Activated T-helper 1 cell treated with anti-CD3 and anti-CD28 coated beads, Interleukin-12 subunit alpha, Interleukin-12 subunit beta, Interleukin-2, Interleukin-4 antibody, amounts not matched to agents 30 ng/mL and 10 ng/mL and 1 ng/mL, durations not matched to agents 14 hours and 24 hours and 36 hours (primary cell): ENCODE data around the gene FNDC3A. TPM values are rescaled to one million over a fixed set of nuclear protein-coding genes. Genes with fewer than 3 reads are reported as not detected.

ENCODE experiments used
- DNase-seq: peaks from one replicate; pipeline ENCODE4 v3.0.0; 2021; ENCODE audit warnings: low spot score
- H3K27ac Mint-ChIP-seq: one replicate; pipeline ENCODE4 v1.8.0; 2021; ENCODE audit warnings: mild to moderate bottlenecking, mixed read lengths
- H3K27me3 Mint-ChIP-seq: one replicate; pipeline ENCODE4 v1.8.0; 2022; ENCODE audit warnings: mild to moderate bottlenecking, moderate library complexity, mixed read lengths; ENCODE audit not compliant: insufficient read depth
- H3K36me3 Mint-ChIP-seq: one replicate; pipeline ENCODE4 v1.8.0; 2021; ENCODE audit warnings: low read depth, mixed read lengths
- H3K4me1 Mint-ChIP-seq: one replicate; pipeline ENCODE4 v1.8.0; 2021; ENCODE audit warnings: low read depth, mixed read lengths
- H3K4me3 Mint-ChIP-seq: one replicate; pipeline ENCODE4 v1.8.0; 2021; ENCODE audit warnings: mild to moderate bottlenecking, moderate library complexity, mixed read lengths
- H3K9me3 Mint-ChIP-seq: one replicate; pipeline ENCODE4 v1.8.0; 2021; ENCODE audit warnings: mixed read lengths
- intact Hi-C: fragments of 100-400 bp; cut with micrococcal nuclease; formaldehyde crosslinking; loops from one replicate; pipeline ENCODE4 v1.15.1; 2024
- total RNA-seq: library from RNA; stranded (reverse); gene quantifications from 2 replicates; pipeline ENCODE4 v1.2.3, GENCODE V29; 2022

Gene FNDC3A
- total RNA-seq, 1 donor from 2014 or later = 26.9 TPM

GRCh38 chr13:49256841-49257240 lies 281.1 kb downstream of the FNDC3A start:
- peak overlapping the region; percentile 42 for H3K4me3 Mint-ChIP-seq
- H3K36me3 Mint-ChIP-seq = peaks cover 51% of the 10 kb centered on the region
- intact Hi-C loops = no loop called here

DNA sequence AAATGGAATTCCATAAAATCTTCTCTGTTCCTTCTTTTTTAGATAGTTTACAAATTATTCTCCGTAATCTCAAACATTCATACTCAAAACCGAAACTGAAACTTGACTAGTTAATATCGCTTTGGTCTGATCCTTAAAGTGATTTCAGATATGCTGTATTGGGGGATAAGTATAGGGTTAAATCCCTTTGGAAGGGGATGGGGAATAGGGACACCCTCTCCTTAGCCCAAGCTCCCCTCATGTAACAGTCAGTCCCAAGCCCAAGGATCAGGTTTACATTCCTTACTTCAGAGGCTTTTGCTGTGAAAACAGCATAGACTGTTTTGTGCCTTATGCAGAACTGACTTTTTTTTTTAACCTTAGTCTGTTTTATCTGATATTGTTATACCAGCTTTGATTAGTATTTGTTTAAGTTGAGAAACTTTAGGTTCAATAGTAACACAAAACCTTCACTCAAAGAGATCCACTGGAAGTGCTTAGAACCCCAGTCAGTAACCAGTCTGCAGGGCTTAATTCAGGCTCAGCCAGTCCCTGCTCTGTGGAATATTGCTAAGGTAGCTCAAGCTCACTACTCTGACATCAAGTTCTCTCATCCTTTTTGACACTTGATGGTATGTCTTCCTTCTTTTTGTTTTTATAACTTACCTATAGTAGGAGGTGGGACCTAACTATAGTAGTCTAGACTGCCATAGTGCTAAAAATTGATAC lies 282.5 kb downstream of the FNDC3A start:
- no peak for DNase-seq
- Mint-ChIP-seq H3K36me3 (peaks cover 50% of the 10 kb centered on the region), H3K4me3 (peak overlapping the region; percentile 86)

More at GRCh38 chr13:49256841-49257240, 281.1 kb downstream of the FNDC3A start:
- DNase-seq = no peak
- Mint-ChIP-seq H3K4me1 (peaks cover 53% of the 10 kb centered on the region), H3K9me3 (no peaks in the 10 kb centered on the region), H3K27ac (no peak overlapping the region), H3K27me3 (no peaks in the 10 kb centered on the region)

More for the DNA sequence above, 282.5 kb downstream of the FNDC3A start:
- intact Hi-C loops = loop anchor here (1.0 kb wide), 1 partner anchor 11 kb away; the partner anchor contains the start of gene CDADC1
- no peaks in the 10 kb centered on the region for H3K27me3 Mint-ChIP-seq
- H3K27ac Mint-ChIP-seq = peak overlapping the region; percentile 78
- no peaks in the 10 kb centered on the region for H3K9me3 Mint-ChIP-seq
- peaks cover 46% of the 10 kb centered on the region for H3K4me1 Mint-ChIP-seq

Other genes starting within 250 kb of the FNDC3A start
- not detected in 2 replicates for gene MLNR, start 244.4 kb downstream of the FNDC3A start, total RNA-seq